GM18517 (cell line): ENCODE results near the gene CLASRP.
"Not testable (repeated sequence)": the region's sequence is repeated elsewhere in the genome, so short reads cannot be mapped to it uniquely, and the experiment has no call there.

Source experiments
- ATAC-seq: cut with Tn5 transposase; IDR thresholded peaks from one replicate; pipeline ENCODE4 v1.9.1; 2021; ENCODE audit warnings: mild to moderate bottlenecking, moderate library complexity; ENCODE audit not compliant: unreplicated experiment

CLASRP gene

DNA sequence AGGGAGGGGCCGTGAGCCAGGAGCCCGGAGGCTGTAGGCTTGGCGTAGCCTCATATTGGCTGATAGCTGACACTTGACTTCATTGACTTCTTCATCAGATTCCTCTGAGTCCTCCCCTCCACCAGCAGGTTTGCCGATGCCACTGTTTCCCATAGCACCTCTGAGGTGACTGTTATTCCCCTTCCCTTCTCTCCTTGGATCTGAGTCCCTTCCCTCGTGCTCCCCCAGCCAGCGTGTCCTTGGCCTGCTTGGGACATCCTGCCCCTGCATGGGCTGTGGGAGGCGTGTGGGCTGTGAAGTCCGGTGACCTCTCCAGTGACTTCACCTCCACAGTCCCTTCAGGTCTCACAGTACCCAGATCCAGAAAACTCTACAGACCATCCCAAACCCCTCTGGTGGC lies 63.0 kb downstream of the CLASRP start:
- ATAC-seq: no peak

DNA sequence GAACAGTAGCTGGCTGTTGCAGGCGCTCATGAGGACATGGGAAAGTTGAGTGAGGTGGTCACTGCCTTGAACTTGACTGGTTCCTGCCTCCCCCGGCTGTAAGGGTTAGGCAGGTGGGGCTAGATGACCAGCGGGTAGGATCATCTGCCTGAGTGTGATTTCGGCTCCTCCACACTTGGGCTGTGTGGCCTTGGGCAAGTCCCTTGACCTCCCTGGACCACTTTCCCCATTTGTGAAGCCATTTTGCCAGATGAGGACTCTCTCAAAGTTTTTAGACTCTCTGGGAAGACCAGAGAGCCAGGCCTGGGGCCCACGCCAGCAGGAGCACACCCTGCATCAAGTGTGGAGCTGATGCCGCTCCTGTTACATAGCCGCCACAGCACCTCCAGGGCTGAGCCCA lies 63.6 kb downstream of the CLASRP start:
- no peak for ATAC-seq

DNA sequence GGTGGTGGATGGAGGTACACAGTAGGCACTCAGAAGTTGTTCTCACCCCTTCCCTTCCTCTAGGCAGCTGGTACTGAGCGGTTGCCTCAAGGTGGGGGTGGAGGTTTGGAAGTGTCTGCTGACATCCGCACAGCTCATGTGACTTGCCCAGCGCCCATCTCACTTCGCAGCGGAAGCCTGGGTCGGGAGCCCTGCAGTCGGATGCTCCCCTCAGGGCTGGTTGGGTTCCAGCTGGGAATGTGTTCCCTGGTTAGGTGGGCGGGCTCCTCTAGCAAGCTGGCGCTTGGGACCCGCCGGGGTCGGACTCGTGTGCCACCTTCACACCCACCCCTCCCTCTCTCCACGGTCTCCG lies 64.3 kb downstream of the CLASRP start:
- ATAC-seq: no peak

DNA sequence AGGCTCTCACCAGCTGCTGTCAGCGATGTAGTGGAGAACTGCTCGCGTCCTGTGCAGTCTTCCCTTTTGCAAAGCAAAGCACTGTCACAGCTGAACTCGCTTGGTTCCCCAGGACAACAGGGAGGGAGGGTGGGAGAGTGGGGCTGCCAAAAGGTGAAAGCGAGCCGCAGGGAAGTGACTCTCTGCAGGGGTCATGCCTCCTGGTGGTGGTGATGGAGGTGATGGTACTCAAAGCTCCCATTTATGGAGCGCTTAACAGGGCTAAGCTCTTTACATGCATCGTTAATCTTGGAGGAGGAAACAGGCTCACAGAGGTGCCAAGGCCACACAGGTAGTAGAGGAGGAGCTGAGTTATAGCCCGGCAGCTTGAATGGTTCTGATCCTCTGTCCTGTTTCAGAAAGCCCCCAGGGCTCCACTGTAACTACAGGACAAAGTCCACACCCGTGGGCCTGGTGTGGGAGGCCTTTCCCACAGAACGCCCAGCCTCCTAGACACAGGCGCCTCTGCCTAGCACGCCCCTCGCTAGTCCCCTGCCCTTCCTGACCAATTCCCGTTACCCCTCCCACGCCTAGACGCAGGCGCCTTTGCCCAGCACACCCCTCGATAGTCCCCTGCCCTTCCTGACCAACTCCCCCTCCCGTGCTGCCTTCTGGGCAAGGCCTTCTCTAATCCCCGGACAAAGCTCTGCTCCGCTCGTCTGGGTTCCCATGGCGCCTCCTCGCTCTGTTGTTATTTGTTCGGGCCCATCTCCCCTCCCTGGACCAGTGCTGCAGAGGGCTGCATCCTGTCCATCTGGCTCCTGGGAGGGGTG lies 64.9 kb downstream of the CLASRP start:
- ATAC-seq: no peak

DNA sequence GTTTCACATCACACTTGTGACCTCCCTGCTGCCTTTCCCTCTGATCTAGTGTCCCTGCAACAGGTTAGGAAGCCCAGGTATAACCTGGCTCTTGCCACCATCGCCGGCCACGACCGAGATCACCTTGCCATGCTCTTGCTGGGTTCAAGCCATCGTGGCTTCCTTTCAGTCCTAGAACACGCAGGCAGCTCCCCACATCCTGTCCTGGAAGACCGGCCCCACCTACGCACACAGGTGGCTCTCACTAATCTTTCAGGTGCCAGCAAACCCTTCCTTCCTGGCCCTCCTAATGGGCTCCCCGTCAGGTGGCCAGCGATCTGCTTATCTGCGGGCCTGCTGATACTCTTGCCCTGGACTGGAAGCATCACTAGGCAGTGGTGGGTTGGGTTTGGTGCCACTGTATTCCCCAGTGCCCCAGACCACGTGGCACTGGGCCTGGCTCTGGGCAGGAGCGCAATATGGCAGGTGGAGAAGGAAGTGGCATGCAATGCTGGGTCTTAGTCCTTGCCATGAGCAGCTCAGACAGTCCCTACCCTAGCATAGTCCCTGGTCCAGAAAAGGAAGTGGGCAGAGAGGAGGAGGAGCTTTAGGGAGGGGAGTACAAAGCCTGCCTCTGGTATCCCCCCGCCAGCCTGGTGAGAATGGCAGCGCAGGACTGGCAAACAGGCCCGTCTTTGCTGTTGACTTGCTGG lies 66.0 kb downstream of the CLASRP start:
- ATAC-seq: no peak

DNA sequence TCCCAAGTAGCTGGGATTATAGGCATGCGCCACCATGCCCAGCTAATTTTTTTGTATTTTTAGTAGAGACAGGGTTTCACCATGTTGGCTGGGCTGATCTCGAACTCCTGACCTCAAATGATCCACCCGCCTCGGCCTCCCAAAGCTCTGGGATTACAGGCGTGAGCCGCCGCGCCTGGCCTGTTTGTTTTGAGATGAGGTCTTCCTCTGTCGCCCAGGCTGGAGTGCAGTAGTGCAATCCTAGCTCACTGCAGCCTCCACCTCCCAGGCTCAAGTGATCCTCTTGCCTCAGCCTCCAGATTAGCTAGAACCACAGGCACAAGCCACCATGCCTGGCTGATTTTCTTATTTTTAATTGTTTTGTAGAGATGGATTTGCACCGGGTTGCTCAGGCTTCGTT lies 67.5 kb downstream of the CLASRP start:
- not testable (repeated sequence) for ATAC-seq

DNA sequence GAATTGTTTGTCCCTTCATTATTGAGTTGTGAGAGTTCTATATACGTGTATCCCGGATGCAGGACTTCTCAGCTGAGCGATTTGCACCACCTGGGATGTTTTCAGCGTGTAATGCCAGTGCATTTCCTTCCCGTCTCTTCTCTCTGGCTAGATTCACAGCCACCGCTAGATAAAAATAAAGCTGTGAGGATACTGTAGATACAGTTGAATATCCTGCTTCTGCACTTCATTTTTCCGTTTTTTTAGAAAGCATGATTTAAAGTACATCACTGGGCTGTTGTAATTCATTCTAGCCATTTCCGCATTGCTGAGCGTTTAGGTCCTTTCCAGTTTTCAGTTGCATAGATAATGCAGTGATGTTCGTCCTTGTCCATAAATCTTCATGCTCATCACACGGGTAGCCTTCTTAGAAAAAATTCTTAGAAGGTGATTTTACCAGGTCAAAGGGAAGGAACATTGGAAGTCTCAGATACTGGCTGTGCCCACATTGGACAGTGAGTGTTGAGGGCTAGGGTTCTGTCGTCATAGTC lies 68.8 kb downstream of the CLASRP start:
- ATAC-seq: no peak

DNA sequence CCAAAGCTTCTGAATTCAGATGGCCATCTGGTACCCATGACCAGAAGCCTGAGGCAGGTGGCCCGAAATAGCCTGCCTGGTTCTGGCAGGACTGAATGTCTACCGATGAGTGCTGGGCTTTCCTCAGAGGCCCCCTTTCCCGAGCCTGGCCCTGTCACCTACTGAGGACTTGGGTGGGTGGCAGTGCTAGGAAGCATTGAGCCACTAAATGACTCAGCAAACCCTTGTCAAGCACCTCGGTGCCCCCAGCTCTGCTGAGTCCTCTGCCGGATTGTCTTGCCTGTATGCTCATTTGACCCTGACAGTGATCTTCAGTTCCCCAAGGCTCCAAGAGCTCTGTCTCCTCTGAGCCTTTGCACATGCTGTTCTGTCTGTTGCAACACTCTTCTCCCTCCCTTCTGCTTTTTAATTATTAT lies 72.0 kb downstream of the CLASRP start:
- no peak for ATAC-seq

DNA sequence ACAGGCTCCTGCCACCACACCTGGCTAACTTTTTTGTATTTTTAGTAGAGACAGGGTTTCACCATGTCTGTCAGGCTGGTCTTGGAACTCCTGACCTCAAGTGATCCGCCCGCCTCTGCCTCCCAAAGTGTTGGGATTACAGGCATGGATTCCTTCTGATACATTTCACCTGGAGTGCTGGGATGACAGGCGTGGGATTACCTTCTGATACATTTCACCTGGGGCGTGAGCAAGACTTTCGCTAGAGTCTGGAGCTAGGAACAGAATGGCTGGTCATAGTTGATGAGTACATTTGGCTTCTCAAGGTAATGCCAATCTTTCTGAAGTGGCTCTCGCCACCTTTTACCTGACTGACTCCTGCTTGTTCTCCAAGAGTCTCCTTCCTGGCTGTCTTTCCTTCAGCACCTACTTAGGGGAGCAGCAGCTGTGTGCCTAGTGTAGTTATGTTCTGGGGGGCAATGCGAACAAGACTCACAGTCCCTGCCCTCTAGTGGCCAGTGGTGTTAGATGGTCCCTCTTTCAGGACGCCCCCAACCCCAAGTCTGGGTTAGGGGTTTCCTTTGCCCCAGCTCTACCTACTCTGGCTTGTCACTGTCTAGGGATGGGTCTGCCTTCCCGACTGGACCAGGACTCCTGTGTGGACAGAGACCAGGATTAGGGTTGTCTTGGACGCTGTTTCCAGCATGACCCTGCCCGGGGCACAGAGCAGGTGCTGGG lies 73.4 kb downstream of the CLASRP start:
- ATAC-seq: no peak

DNA sequence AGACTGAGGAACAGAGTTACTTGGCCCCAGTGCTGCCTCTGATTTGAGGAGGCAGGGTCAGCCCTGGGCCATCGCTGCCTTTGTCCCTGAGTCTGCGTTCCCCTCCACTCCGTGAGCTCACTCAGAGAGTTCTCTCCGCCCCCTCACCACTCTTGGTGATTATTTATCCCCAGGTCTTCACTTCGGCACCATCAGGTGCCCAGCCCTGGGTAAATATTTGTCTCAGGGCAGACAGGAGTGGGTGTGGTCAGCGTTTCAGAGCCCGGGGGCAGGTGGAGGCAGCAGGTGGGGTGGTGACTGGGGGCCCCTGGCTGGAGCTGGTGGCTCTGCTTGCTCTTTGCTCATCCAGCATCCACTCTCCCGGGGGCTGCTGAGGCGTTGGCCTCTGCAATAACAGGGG lies 74.8 kb downstream of the CLASRP start:
- ATAC-seq: no peak

DNA sequence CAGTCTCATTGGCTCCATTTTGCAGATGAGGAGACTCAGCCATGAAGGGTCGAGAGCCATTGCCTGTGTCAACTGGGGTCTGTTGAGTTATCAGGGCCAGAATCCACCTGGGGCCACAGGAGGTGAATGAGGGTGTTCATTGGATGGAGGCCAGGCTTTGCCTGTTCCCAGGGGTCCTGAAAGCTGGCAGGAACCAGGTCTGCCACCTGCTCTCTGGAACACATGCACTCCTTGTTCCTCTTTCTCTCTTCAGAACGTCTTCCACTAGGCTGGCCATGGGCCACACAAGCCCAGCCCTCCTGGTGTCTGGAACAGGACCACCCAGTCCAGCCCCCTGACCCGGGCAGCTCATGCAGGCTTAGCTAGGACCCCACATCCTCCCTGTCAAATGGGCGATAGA lies 75.3 kb downstream of the CLASRP start:
- no peak for ATAC-seq

DNA sequence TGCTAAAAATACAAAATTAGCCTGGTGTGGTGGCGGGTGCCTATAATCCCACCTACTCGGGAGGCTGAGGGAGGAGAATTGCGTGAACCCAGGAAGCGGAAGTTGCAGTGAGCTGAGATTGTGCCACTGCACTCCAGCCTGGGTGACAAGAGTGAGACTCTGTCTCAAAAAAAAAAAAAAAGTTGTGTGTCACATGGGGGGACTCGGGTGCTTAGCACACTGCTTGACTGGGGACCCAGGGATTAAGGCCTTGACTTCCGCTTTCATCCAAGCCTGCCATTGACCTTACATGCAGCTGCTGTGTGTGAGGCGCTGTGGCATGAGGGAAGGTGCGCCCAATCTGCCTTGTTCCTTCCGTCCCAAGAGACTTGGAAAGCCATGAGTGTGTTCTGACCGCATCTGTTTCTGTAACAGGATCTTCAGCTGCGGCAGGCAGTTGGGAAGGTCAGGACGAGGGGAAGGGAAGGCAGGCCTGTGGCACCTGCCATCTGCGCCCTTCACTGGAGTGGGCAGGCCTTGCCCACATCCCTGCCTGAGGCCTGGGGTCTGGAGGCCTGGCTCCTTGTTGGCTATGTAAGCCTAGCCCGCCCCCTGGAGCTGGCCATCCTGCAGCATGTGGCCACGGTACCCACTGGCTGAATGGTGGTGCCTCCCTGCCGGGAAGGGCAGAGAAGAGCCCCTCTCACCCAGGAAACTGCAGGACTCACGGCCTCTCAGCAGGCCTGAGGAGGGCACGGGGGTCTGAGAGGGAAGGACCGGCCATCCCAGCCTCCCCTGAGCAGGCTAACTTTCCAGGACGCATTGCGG lies 77.2 kb downstream of the CLASRP start:
- ATAC-seq: no peak

DNA sequence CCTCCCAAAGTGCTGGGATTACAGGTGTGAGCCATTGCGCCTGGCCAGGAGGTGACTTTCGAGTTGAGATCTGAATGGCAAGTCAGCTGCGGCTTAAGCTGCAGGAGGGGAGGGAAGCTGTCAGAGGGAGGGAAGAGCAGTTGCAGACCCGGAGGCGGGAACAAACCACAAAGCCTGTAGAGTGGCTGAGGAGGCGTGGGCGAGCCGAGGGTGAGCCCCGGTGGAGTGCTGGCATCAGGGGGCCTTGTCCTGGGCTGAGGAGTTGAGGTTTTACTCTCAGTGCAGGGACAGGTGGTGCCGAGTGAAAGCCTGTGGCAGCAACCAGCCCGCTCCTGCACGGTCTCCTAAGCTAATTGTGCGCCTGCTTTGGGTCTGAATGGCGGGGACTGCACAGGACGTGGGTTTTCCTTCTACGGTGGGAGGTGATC lies 78.3 kb downstream of the CLASRP start:
- ATAC-seq: no peak

DNA sequence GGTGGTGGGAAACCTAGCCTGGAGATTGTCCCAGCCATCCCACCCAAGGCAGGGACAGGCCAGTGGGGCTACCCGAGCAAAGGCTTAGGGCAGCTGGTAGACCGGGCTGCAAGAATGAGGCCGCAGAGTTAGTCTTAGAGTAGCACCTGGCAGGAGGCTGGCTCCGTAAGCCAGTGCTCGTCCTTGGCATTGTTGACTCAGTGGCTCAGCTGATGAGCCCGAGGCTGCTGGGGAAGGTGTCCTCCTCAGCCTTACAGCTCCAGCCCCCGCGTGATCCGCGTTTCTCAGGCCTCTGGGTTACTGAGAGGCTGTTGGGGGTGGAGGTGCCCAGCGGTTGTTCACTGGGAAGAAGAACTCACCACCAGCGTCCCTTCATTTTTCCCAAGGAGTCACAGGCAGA lies 78.8 kb downstream of the CLASRP start:
- no peak for ATAC-seq

DNA sequence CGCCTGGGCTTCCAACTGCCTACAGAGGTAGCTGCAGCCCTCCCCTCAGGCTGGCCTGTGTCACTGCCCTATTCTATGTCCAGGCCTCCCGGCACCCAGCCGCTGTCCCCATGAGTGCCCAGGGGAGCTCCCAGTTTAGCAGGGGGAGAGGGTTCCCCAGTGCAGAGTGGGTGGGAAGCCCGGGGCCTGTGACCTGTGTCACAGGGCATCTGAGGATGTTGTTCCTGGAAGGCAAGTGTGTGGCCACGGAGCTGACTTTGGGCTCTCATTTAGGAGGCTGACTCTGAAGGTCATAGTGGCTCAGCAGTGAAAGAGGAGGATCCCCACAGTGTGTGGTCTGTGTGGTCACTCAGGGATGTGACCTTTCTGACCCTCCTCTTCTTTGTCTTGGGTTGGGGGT lies 79.3 kb downstream of the CLASRP start:
- peak; percentile 12 for ATAC-seq

DNA sequence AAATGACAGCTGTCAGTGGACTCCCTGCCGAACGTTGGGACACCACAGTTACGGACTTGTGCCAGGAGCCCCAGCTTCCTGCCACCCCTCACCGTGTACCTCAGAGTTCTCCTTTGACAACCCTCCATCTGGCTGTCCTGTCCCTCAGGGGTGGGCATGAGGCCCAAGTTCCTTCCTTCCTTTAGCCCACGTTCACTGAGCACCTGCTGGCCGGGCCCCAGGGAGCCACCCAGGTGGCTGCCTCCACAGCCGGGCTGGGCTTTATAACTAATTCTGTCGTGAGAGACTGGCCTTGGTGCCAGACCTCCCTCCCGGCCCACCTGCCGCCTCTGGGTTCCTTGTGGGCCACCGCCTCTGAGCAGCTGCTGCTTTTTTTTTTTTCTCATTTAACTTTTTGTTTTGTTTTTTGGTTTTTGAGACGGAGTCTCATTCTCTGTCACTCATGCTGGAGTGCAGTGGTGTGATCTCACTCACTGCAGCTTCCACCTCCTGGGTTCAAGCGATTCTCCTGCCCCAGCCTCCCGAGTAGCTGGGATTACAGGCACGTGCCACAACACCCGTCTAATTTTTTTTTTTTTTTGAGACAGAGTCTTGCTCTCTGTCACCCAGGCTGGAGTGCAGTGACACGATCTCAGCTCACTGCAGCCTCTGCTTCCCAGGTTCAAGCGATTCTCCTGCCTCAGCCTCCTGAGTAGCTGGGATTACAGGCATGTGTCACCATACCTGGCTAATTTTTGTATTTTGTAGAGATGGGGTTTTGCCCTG lies 79.9 kb downstream of the CLASRP start:
- ATAC-seq: peak; percentile 37

DNA sequence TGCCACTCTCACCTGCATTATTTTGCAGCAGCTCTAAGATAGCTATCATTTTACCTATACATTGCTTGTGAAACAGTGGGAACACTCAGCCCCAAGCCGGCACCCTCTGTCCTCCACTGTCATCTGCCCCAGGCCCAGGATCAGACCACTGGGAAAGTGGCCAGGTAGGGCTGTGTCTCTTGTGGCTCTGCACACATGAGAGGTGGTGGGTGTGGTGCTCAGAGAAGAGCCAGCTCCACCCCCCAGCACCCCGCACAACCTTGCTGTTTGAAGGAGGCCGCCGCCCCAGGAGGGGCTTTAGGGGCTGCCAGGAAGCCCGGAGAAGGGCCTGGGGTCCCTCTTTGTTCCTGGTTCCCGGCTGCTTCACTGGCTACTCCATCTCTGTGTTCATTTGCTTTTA lies 80.7 kb downstream of the CLASRP start:
- no peak for ATAC-seq
